NCI-H1048 (cell line): ENCODE data around the gene DNAH12.

Source experiments
- DNase-seq: peaks from one replicate; lab custom pipeline; 2025; lab: John Stamatoyannopoulos, UW

Gene DNAH12, protein sequence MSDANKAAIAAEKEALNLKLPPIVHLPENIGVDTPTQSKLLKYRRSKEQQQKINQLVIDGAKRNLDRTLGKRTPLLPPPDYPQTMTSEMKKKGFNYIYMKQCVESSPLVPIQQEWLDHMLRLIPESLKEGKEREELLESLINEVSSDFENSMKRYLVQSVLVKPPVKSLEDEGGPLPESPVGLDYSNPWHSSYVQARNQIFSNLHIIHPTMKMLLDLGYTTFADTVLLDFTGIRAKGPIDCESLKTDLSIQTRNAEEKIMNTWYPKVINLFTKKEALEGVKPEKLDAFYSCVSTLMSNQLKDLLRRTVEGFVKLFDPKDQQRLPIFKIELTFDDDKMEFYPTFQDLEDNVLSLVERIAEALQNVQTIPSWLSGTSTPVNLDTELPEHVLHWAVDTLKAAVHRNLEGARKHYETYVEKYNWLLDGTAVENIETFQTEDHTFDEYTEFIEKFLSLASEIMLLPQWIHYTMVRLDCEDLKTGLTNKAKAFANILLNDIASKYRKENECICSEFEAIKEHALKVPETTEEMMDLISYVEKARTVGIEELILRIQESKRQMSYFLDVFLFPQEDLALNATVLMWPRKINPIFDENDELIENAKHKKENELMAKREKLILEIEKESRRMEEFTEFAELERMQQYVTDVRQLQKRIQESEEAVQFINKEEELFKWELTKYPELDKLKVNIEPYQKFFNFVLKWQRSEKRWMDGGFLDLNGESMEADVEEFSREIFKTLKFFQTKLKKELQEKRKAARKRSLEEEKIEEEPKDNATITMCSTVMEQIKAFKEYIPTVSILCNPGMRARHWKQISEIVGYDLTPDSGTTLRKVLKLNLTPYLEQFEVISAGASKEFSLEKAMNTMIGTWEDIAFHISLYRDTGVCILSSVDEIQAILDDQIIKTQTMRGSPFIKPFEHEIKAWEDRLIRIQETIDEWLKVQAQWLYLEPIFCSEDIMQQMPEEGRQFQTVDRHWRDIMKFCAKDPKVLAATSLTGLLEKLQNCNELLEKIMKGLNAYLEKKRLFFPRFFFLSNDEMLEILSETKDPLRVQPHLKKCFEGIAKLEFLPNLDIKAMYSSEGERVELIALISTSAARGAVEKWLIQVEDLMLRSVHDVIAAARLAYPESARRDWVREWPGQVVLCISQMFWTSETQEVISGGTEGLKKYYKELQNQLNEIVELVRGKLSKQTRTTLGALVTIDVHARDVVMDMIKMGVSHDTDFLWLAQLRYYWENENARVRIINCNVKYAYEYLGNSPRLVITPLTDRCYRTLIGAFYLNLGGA (N-terminal part only)

DNA sequence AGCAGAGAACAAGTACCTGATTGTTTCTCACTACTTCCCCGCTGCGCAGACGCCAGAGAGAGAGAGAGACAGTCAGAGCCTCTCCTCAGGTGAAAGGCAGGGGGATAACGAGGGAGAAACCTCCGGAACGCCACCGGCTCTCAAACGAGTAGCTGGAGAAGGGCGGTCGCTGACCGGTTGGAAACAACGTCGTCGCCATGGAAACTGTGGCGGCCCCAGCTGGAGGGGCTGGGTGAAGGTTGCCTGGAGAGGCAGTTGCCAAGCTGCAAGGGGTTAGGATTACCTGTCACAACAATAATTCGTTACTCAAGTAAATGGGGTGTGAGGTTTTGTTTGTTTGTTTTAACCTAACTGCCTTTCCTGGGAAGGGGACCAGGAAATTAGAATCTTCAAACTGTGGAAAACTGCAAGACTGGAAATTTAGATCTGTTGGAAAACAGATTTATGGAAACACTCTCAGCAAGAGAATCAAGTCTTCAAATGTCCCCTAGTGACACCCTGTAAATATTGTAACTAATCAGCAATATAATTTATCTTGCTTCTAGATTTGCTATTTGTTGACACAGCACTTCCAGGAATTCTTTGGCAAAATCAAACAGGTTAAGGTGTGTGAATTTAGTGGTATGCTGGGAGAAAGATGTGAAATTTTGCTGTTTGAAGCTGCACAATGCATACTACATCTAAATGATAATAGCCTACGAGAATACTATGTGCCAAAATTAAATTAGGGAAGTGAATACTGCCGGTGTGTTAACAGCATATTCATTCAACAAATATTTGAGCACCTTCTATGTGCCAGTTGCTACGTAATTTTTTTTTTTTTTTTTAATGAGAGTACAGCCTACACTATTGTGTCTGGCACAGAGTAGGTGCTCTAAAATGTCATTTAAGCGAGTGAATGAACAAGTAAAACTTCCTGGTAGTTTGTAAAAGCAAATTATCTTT is at the start of gene DNAH12:
Gene DNAH12, minus strand, starts transcription at position 164 of the 945 bp plus-strand sequence. CDS start 1,474 bp downstream, outside the sequence.
- DNase-seq = peak; percentile 31

DNA sequence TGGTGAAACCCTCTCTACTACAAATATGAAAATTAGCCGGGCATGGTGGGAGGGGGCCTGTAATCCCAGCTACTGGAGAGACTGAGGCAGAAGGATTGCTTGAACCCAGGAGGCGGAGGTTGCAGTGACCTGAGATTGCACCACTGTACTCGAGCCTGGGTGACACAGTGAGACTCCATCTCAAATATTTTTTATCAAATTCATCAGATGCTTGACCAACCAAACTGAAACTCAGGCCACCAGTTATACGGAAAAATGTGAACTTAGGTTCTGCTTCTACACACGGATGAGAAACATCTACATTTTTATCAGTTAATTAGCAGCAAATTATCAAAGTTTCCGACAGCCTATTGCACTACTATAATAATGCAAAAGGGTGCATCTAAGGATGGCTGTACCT is 48.2 kb upstream of the DNAH12 start:
- DNase-seq = no peak

DNA sequence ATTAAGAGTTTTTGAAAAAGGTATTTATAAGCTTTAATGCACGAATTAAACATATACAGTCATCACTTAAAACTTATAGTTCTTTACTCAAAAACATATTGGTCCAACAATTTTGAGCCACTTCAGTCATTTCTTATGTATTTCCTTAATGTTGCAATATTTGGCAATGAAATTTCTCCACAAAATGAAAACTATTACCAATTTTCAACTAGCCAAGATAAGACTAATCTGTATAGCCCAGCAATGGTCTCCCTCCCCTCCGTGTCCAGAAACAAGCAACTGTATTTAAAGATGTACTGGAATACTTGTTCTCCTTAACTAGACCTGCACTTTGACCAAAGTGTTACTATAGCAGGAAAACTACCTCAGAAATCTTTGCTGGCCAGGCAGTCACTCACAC is 43.8 kb upstream of the DNAH12 start:
- DNase-seq = no peak

DNA sequence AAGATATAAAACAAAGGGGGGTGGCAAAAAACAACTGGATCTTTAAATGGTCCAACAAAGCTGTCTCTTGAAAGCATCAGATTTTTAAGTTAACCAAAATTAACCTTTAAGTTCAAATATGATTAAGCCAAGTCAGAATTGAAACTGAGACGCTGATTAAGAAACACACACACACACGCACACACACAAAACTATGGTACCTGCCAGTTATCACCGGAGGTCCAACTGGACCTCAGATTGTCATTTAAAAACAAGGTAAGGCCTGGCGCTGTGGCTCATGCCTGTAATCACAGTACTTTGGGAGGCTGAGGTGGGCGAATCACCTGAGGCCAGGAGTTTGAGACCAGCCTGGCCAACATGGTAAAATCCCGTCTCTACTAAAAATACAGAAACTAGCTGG is 42.6 kb upstream of the DNAH12 start:
- DNase-seq = no peak

DNA sequence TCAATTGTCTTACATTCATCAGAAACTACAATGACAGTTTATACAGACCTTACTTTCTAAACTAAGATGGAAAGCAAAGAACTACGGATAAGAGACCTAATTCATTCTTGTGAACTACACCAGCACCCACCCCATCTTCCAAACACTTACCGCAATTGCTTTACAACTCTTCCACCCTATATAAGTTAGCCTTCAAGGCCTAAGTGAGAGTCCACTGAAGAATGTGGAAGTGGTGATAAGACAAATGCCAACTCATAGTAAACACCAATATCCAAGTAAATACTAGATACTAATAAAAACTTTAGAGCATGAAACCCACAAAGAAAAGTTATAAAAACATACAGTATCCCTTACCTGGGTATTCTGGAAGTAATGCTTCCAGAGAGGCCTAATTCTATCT is 39.4 kb upstream of the DNAH12 start:
- no peak for DNase-seq

DNA sequence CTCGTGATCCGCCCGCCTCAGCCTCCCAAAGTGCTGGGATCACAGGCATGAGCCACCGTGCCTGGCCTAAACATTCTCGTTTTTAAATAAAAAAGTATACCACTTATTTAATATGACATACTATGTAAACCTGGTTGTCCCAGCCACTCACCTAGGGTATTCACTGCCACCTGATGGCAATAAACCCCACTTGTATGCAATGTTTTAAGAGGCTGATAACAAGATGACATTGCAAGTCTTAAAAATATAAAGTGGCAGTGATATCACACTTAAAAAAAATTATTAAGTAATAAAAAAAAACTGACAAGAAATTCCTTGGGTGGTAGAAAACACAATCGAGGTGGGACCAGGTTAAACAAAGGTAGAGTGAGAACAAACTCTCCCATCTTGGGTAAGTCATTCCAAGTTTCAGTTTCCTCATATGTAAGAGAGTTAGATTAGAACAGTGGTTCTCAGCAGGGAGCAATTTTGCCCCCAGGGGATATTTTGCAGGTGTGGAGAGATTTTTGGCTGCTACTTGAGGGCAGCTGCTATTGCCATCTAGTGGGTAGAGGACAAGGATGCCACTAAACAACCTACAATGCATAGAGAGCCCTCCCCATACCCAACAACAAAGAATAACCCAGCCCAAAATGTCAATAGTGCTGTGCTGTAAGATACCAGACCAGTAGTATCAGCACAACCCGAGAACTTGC is 38.5 kb upstream of the DNAH12 start:
- no peak for DNase-seq

DNA sequence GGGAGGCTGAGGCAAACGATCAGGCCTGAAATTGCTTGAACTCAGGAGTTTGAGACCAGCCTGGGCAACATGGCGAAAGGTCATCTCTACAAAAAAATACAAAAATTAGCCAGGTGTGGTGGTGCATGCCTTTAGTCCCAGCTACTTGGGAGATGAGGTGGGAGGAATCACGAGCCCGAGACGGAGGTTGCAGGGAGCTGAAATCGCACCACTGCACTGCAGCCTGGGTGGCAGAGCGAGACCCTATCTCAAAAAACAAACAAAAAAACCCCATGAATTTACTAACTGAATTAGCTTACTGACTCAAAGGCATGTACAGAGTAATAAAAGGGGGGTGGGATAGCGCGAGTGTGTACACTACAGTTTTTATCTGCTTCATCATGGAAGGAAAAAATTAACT is 33.7 kb upstream of the DNAH12 start:
- DNase-seq = no peak

DNA sequence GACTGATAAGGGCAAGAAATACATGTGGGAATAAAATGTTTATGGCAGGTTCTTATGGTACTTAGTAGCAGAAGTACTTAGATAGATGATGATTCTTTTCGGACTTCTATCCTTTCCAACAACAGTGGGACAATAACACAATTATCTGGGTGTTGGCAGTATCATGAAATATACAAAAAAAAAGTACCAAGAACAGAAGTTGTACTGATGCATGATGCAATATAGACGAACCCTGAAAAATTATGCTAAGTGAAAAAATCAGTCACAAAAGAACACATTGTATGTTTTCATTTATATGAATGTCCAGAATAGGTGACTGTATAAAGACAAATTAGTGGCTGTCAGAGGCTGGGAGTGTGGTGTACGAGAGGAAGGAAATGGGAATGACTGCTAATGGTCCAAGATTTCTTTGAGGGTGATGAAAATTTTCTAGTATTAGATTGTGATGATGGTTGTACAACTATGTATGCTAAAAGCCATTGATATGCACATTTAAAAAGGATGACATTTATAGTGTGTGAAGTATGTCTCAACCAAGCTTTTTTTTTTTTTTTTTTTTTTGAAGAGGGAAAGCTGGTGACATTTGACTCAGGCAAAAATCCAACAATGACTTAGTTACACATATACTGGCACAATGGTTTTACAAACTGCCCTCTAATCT is 32.0 kb upstream of the DNAH12 start:
- DNase-seq = no peak

DNA sequence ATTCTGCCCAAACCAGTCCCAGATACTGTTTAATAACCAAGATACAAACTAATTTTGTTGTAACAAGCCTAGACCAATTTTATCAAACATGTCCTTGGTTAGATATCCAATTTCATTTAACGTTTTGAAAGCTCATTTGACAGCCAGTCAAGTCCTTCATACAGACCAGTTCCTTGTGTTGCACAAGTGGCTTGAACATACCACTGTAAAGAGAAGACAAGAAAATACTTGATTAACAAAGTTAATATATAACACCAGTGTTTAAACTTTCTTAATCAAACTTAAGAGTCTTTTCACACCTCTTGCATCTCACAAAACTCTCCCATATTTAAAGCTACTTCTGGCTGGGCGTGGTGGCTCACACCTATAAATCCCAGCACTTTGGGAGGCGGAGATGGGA is 28.0 kb upstream of the DNAH12 start:
- DNase-seq = no peak

DNA sequence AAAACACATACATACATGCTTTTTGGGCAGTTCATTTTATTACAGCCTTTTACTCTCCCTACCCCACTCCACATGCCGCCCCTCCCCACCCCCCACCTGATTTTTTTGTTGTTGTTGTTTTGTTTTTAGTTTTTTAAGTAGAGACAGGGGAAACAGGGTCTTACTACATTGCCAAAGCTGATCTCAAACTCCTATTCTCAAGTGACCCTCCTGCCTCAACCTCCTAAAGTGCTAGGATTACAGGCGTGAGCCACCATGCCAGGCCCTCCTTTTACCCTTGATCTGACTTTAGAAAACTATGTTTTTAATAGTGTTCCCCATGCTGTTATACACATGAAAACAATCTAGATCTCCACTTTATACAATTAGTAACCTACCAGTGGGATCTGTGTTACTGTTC is 26.7 kb upstream of the DNAH12 start:
- DNase-seq = no peak

DNA sequence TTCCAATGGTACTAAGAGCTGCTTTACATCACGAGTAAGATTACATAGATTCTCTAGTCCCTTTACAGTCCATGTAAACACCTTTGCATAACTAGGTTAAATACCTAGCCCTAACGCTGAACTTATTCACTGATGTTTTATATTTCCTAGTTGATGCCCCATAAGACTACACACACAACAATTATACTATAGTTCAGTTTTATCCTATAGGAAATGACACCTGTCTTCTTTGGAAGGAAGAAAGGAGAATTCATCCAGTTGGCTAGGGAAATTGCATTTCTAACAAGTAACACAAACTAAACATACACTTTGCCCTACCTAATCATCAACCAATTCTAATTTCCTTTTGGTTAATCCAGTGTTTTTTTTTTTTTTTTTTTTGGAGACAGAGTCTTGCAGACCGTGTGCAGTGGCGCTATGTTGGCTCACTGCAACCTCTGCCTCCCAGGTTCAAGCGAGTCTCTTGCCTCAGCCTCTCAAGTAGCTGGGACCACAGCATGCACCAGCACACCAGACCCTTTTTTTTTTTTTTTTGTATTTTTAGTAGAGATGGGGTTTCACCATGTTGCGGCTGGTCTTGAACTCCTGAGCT is 25.8 kb upstream of the DNAH12 start:
- no peak for DNase-seq

DNA sequence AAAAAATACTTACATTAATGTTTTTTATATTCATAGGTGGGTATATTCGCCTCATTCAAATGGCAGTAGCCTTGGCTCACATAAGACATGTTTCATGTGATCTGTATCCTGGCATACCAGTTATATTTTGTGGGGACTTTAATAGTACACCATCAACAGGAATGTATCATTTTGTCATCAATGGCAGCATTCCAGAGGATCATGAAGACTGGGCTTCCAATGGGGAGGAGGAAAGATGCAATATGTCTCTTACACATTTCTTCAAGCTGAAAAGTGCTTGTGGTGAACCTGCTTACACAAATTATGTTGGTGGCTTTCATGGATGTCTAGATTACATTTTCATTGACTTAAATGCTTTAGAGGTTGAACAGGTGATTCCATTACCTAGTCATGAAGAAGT is 15.4 kb upstream of the DNAH12 start:
- DNase-seq = no peak

DNA sequence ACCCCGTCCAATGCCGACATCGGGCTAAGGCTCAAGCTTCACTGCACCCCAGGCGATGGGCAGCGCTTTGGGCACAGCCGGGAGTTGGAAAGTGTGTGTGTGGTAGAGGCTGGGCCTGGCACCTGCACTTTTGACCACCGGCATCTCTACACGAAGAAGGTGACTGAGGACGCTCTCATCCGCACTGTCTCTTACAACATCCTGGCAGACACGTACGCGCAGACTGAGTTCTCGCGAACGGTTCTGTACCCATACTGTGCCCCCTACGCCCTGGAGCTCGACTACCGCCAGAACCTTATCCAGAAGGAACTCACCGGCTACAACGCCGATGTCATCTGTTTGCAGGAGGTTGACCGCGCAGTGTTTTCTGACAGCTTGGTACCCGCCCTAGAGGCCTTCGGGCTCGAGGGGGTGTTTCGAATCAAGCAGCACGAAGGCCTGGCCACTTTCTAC is 13.0 kb upstream of the DNAH12 start:
- DNase-seq = no peak

DNA sequence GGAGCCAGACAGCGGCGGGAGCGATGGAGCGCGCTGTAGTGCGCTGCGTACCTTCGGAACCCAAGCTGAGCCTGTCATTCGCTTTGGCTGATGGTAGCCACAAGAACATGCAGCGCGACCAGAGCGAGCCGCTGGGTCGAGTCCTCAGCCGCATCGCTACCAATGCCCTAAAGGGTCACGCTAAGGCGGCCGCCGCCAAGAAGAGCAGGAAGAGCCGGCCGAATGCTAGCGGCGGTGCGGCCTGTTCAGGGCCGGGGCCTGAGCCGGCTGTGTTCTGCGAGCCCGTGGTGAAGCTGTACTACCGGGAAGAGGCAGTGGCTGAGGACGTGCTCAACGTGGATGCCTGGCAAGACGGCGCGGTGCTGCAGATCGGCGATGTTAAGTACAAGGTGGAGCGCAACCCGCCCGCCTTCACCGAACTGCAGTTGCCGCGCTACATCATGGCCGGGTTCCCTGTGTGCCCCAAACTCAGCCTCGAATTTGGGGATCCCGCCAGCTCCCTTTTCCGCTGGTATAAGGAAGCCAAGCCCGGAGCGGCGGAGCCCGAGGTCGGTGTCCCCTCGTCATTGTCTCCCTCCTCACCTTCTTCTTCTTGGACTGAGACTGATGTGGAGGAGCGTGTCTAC is 12.4 kb upstream of the DNAH12 start:
- no peak for DNase-seq

DNA sequence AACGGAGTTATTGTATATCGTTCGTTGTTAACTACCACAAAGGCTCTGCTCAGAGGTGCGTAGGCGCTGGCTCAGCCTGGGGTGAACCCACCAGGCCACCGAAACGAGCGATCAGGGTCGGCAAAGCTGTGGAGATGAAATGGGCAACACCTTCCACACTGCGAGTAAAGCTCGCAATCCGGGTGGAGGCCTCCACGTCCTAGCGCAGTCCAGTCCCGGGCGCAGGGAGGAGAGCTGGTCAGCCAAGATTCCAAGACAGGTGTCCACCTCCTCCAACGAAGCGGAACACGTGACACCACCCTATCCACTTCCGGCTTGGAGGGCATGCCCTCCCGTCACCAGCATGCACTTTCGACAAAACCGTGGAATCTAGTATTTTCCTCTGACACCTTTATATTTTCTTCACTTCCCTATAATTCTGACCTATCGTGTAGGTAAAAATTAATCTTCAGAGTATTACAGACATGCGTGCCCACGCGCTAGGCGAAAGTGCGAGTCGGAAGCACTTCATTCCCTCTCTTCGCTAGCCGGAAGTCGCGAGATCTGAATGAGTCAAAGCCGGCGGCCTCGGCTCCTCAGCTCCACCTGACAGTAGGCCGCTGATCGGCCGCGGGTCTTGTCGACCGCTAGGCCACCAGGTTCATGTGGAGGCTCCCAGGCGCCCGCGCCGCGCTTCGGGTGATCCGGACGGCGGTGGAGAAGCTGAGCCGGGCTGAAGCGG is 11.8 kb upstream of the DNAH12 start, which contains the start of gene PDE12:
Gene PDE12, plus strand, starts transcription at position 537 of the 721 bp plus-strand sequence. Its CDS starts 106 bp downstream, at position 643.
- peak; percentile 62 for DNase-seq

DNA sequence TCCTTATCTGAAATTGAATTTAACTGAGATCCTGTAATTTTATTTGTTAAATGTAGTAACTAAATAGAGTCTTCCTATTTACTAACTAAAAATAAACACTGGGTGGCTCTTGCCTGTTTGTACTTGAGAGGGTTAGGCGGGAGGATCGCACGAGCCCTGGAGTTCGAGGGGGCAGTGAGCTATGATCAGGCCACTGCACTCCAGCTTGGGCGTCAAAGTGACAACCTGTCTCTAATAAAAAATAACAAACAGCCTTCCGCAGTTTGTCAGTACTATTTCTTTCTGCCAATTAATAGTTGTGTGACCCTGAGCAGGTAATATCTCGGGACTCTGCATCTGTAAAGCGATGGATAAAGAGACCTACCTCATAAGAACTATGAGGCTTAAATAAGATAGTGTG is 11.2 kb upstream of the DNAH12 start:
- DNase-seq = no peak

DNA sequence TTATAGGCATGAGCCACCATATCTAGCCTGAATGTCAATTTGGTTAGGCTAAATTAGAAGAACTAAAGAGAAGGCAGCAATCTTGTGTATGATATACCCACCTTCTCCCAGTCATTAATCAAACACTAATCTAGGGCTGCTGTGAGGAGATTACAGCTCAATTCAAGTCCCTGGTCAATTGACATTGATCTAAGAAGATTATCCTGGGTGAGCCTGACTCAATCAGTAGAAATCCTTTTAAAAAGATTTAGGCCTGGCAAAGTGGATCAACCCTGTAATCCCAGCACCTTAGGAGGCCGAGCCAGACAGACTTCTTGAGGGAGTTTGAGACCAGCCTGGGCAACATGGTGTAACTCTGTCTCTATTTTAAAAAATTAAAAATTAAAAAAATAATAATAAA is 2.5 kb upstream of the DNAH12 start:
- no peak for DNase-seq

DNA sequence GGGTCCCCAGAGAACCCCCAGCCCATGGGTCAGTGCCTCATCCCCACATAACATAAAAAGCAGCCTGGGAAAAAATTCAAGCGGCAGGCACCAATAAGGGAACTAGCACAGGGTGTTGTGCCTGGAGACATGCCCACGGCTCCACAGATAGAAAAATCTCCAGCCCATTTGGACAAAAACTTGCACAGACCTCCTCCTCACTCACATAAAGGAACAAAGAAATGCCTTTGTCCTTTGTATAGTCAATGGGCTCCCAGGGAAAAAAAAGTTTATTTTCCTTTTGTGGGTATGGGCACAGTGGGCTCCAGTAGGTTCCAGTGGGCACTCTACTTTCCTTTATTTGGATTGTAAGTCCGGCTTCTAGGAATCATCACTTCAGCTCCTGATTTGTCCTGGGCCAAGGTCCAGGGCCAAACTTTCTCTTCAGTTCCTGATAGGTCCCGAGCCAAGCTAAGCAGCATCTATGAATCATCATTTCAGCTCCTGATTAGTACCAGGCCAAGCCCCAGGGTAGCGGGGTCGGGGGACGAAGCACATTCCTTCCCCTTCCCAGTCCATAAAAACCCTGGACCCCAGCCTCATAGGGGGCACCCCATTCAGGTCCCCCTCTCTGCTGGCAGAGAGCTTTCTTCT is 1.6 kb upstream of the DNAH12 start:
- DNase-seq = no peak
